Neural progenitor cell (in vitro differentiated cells): Measurements from ENCODE around the gene PGP.
A peak's percentile ranks its signal among the peaks of the same experiment; 100 is the strongest.

Experiments used
- EZH2 ChIP-seq: fragments of 200-600 bp; sonication (generic); IDR thresholded peaks from 2 replicates; pipeline ENCODE4 v1.6.1; 2017; ENCODE audit warnings: antibody characterized with exemption, mild to moderate bottlenecking, moderate library complexity
- TF ChIP-seq, protein P1 (sequence below): fragments of 200-600 bp; sonication (generic); IDR thresholded peaks from 2 replicates; pipeline ENCODE4 v1.5.1; 2017; ENCODE audit warnings: antibody characterized with exemption, mild to moderate bottlenecking

DNA sequence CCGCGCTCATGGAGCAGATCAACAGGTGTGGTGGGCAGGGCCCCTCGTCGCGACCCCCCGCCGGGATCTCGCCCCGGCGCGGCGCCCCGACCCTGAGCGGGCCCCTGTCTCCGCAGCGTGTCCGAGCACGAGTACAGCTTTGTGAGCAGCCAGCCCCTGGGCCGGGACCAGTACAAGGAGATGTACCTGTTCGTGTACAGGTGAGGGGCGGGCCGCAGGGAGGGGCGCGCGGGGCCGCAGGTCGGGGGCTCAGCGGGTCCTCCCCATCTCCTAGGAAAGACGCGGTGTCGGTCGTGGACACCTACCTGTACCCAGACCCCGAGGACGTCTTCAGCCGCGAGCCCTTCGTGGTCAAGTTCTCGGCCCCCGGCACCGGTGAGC, 22.5 kb upstream of the PGP start:
- TF ChIP-seq, protein P1, sequence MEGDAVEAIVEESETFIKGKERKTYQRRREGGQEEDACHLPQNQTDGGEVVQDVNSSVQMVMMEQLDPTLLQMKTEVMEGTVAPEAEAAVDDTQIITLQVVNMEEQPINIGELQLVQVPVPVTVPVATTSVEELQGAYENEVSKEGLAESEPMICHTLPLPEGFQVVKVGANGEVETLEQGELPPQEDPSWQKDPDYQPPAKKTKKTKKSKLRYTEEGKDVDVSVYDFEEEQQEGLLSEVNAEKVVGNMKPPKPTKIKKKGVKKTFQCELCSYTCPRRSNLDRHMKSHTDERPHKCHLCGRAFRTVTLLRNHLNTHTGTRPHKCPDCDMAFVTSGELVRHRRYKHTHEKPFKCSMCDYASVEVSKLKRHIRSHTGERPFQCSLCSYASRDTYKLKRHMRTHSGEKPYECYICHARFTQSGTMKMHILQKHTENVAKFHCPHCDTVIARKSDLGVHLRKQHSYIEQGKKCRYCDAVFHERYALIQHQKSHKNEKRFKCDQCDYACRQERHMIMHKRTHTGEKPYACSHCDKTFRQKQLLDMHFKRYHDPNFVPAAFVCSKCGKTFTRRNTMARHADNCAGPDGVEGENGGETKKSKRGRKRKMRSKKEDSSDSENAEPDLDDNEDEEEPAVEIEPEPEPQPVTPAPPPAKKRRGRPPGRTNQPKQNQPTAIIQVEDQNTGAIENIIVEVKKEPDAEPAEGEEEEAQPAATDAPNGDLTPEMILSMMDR = no peak
- TF ChIP-seq EZH2 = peak; percentile 97
